NK-92 (cell line): Measurements from ENCODE around the gene PCDHA13.
"Not testable (repeated sequence)": the region's sequence is repeated elsewhere in the genome, so short reads cannot be mapped to it uniquely, and the experiment has no call there.

Source experiments
- DNase-seq: peaks from one replicate; lab custom pipeline; 2025; ENCODE audit not compliant: unreplicated experiment; lab: John Stamatoyannopoulos, UW

The PCDHA13 gene

GRCh38 chr5:140881889-140882590, at the start of gene PCDHA13:
Gene PCDHA13 (plus strand): TSS chr5:140882124. CDS start chr5:140882269, 145 bp downstream.
- no peak for DNase-seq

GRCh38 chr5:140833993-140834392, 47.9 kb upstream of the PCDHA13 start, which contains the start of gene PCDHA7:
Gene PCDHA7 (plus strand): TSS chr5:140834269. CDS start chr5:140834384, 115 bp downstream.
- DNase-seq: no peak

- not testable (repeated sequence) for DNase-seq
Measured at GRCh38 chr5:140834439-140835008, 47.4 kb upstream of the PCDHA13 start.

- DNase-seq: no peak
Measured at GRCh38 chr5:140835622-140836510, 46.1 kb upstream of the PCDHA13 start.

- DNase-seq: no peak
Measured at GRCh38 chr5:140840978-140841962, 40.7 kb upstream of the PCDHA13 start, which contains the start of gene PCDHA8. Gene PCDHA8 (plus strand): TSS chr5:140841187. CDS start chr5:140841322, 135 bp downstream.

- DNase-seq: no peak
Measured at GRCh38 chr5:140842798-140843733, 38.9 kb upstream of the PCDHA13 start.

GRCh38 chr5:140848139-140849102, 33.5 kb upstream of the PCDHA13 start, which contains the start of gene PCDHA9:
Gene PCDHA9 (plus strand): TSS chr5:140848382. CDS start chr5:140848496, 114 bp downstream.
- not testable (repeated sequence) for DNase-seq

- not testable (repeated sequence) for DNase-seq
Measured at GRCh38 chr5:140849831-140850634, 31.9 kb upstream of the PCDHA13 start.

GRCh38 chr5:140855772-140856674, 25.9 kb upstream of the PCDHA13 start, which contains the start of gene PCDHA10:
Gene PCDHA10 (plus strand): TSS chr5:140855897. CDS start chr5:140856049, 152 bp downstream.
- DNase-seq: no peak

GRCh38 chr5:140857177-140857986, 24.5 kb upstream of the PCDHA13 start:
- no peak for DNase-seq

- no peak for DNase-seq
Measured at GRCh38 chr5:140857987-140858240, 24.0 kb upstream of the PCDHA13 start.

- no peak for DNase-seq
Measured at GRCh38 chr5:140862441-140863295, 19.3 kb upstream of the PCDHA13 start.

- no peak for DNase-seq
Measured at GRCh38 chr5:140868721-140869554, 13.0 kb upstream of the PCDHA13 start, which contains the start of gene PCDHA11. Gene PCDHA11 (plus strand): TSS chr5:140868957. CDS start chr5:140869104, 147 bp downstream.

- no peak for DNase-seq
Measured at GRCh38 chr5:140869555-140869886, 12.4 kb upstream of the PCDHA13 start.
